Nephron (organoid): Measurements from ENCODE around the gene TSPAN17.

ENCODE experiments used
- H3K27ac Mint-ChIP-seq, 3 experiments: 2 replicates each; pipeline ENCODE4 v1.8.0; 2020; ENCODE audit warnings: mixed read lengths in 3 of 3, mild to moderate bottlenecking in 2 of 3, moderate library complexity in 1 of 3
- H3K27me3 Mint-ChIP-seq: 2 replicates; pipeline ENCODE4 v1.8.0; 2021; ENCODE audit warnings: low read depth, mild to moderate bottlenecking, moderate library complexity, mixed read lengths
- H3K36me3 Mint-ChIP-seq: 2 replicates; pipeline ENCODE4 v1.8.0; 2020; ENCODE audit warnings: low read depth, mixed read lengths
- H3K4me1 Mint-ChIP-seq: 2 replicates; pipeline ENCODE4 v1.8.0; 2020; ENCODE audit warnings: mixed read lengths
- H3K4me3 Mint-ChIP-seq, 3 experiments: 2 replicates each; pipeline ENCODE4 v1.8.0; 2020; ENCODE audit warnings: mild to moderate bottlenecking in 3 of 3, mixed read lengths in 3 of 3, moderate library complexity in 2 of 3
- H3K9me3 Mint-ChIP-seq: 2 replicates; pipeline ENCODE4 v1.8.0; 2020; ENCODE audit warnings: mixed read lengths
- CTCF ChIP-seq, 3 experiments: fragments of 200-600 bp; sonication (generic); IDR thresholded peaks; one replicate each; pipeline ENCODE4 v1.5.0; 2021; ENCODE audit warnings: antibody characterized with exemption in 3 of 3; ENCODE audit not compliant: unreplicated experiment in 3 of 3

Gene TSPAN17

DNA sequence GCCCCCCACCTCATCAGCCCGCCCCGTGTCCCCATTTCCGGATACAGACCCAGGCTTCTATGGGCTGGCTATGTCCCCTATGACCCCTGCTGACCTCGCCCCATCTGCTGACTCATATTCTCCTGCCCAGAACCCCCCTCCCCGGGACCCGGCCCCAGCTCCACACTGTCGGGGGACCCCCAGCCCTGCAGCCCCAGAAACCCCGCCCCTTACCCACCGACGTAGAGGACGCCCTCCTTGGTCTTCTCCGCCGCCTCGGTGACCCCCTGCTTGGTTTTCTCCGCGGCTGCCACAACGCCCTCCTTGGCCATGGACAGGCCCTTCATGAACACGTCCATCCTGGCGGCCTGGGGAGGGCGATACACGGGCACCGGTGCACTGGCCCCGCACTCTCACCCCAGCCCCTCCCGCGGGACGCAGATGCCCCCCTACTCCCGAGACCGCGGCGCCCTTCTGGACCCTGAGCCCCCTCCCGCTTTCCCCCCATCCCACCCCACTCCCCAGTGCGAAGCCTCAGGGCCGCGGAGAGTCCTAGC, 17.9 kb upstream of the TSPAN17 start:
- H3K27me3 Mint-ChIP-seq: peaks cover 97% of the 10 kb centered on the region
- H3K4me3 Mint-ChIP-seq: peak overlapping the region; percentile 26 to 40 (median 33)
- no peak for TF ChIP-seq CTCF (IDR thresholded peaks at IDR 0.05; ENCODE audit: unreplicated experiment in 3 of 3)
- no peaks in the 10 kb centered on the region for H3K36me3 Mint-ChIP-seq
- H3K9me3 Mint-ChIP-seq: no peaks in the 10 kb centered on the region
- H3K27ac Mint-ChIP-seq: no peak overlapping the region
- H3K4me1 Mint-ChIP-seq: no peaks in the 10 kb centered on the region

- peaks cover 95% of the 10 kb centered on the region for H3K27me3 Mint-ChIP-seq
- TF ChIP-seq CTCF (IDR thresholded peaks at IDR 0.05; ENCODE audit: unreplicated experiment in 3 of 3): no peak
- H3K4me3 Mint-ChIP-seq: peak within 1 kb of the TSS; percentile 22 to 63 (median 60)
Measured at GRCh38 chr5:176629853-176630680, 17.2 kb upstream of the TSPAN17 start, which contains the start of the genes EIF4E1B and SNCB. Gene EIF4E1B (plus strand): TSS chr5:176630675. CDS start chr5:176642788, 12,113 bp downstream. Gene SNCB (minus strand): TSS chr5:176630534. CDS start chr5:176629654, 880 bp downstream.

GRCh38 chr5:176630681-176631222, 16.5 kb upstream of the TSPAN17 start:
- peaks cover 95% of the 10 kb centered on the region for H3K27me3 Mint-ChIP-seq
- no peaks in the 10 kb centered on the region for H3K36me3 Mint-ChIP-seq
- peak overlapping the region; percentile 22 to 63 (median 60) for H3K4me3 Mint-ChIP-seq
- no peak for TF ChIP-seq CTCF (IDR thresholded peaks at IDR 0.05; ENCODE audit: unreplicated experiment in 3 of 3)
- no peak overlapping the region for H3K27ac Mint-ChIP-seq
- H3K4me1 Mint-ChIP-seq: no peaks in the 10 kb centered on the region
- H3K9me3 Mint-ChIP-seq: peaks cover 5% of the 10 kb centered on the region

More at GRCh38 chr5:176629853-176630680, 17.2 kb upstream of the TSPAN17 start, which contains the start of the genes EIF4E1B and SNCB:
- Mint-ChIP-seq H3K9me3 (peaks cover 3% of the 10 kb centered on the region), H3K4me1 (no peaks in the 10 kb centered on the region), H3K36me3 (no peaks in the 10 kb centered on the region), H3K27ac (no peak within 1 kb of the TSS)

GRCh38 chr5:176631383-176632200, 15.7 kb upstream of the TSPAN17 start:
- Mint-ChIP-seq H3K36me3 (no peaks in the 10 kb centered on the region), H3K4me3 (no peak overlapping the region), H3K27me3 (peaks cover 95% of the 10 kb centered on the region), H3K27ac (no peak overlapping the region), H3K4me1 (no peaks in the 10 kb centered on the region), H3K9me3 (peaks cover 5% of the 10 kb centered on the region)
- no peak for TF ChIP-seq CTCF (IDR thresholded peaks at IDR 0.05; ENCODE audit: unreplicated experiment in 3 of 3)

DNA sequence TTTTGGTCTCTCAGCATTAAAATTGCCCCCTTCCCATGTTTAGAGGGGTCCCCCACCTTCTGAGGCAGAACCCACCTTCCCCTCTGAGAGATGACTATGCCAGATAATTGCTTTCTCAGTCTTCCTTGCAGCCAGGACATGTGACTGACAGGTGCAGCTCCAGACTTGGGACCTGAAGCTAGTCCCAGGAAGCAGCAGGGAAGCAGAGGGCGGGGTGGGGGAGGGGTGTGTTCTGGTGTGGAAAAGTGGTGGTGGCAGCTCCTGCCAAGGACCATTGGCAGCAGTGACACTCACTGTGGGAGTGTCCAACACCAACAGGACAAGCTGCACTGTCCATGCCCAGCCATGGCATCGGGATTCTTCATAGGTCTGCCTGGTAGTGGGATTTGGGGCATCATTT, 14.5 kb upstream of the TSPAN17 start:
- no peak overlapping the region for H3K27ac Mint-ChIP-seq
- peaks cover 95% of the 10 kb centered on the region for H3K27me3 Mint-ChIP-seq
- no peak for TF ChIP-seq CTCF (IDR thresholded peaks at IDR 0.05; ENCODE audit: unreplicated experiment in 3 of 3)
- peaks cover 5% of the 10 kb centered on the region for H3K9me3 Mint-ChIP-seq
- H3K4me1 Mint-ChIP-seq: no peaks in the 10 kb centered on the region
- H3K4me3 Mint-ChIP-seq: no peak overlapping the region
- no peaks in the 10 kb centered on the region for H3K36me3 Mint-ChIP-seq
